Spleen (tissue), 7 donors: ENCODE data around the gene GPRIN2.

Experiments used
- POLR2A ChIP-seq, 3 donors: fragments of 450-650 bp; IDR thresholded peaks; one replicate each; pipeline ENCODE4 v1.5.1; 2017; ENCODE audit warnings: antibody characterized with exemption in 3 of 3, mild to moderate bottlenecking in 1 of 3
- POLR2AphosphoS5 ChIP-seq, 3 donors: sonication (generic); formaldehyde crosslinking; IDR thresholded peaks; one replicate each; pipeline ENCODE4 v1.5.1; 2017; ENCODE audit warnings: antibody characterized with exemption in 3 of 3
- TF ChIP-seq, protein P1 (sequence below), 11 experiments: fragments of 200-600 bp in 7 of 11; fragments of 450-650 bp in 4 of 11; sonication (generic) in 4 of 11; IDR thresholded peaks in 8 of 11; conservative IDR thresholded peaks in 3 of 11; 1 replicate in 7 of 11; 2 replicates in 4 of 11; pipeline versions ENCODE4 v1.4.0 to v1.8.0; 2016 to 2021; ENCODE audit warnings: antibody characterized with exemption in 11 of 11, inconsistent platforms in 4 of 11, mild to moderate bottlenecking in 1 of 11
- donor health status: DM: no; HTN: no; CAD: no; lungs with moderate emphysema.
- donor health status: DM: no; HTN: no; CAD: no.
- donor health status: DM: no; HTN: no; CAD: no.

DNA sequence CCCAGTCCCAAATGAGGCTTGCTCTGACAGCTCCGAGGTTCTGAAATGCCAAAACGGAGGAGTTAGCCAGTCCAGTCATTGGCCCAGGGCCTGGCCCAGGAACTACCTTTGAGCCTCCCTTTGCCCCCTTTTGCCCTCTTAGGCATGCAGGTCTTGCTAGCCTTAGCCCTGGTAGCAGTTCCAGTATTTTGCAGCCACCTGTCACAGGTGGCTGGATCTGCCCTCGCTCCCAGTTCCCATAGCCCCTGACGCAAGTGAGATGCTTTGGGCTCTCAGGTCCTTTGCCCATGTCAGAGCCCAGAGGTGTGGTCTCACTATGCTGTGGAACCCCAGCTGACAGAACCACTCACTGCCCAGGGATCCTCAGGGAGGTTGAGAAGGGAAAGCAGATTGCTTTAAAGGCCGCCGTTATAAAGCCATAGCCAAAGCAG lies 42.0 kb downstream of the GPRIN2 start:
- no peak for TF ChIP-seq POLR2A (IDR thresholded peaks at IDR 0.05)
- TF ChIP-seq, protein P1, sequence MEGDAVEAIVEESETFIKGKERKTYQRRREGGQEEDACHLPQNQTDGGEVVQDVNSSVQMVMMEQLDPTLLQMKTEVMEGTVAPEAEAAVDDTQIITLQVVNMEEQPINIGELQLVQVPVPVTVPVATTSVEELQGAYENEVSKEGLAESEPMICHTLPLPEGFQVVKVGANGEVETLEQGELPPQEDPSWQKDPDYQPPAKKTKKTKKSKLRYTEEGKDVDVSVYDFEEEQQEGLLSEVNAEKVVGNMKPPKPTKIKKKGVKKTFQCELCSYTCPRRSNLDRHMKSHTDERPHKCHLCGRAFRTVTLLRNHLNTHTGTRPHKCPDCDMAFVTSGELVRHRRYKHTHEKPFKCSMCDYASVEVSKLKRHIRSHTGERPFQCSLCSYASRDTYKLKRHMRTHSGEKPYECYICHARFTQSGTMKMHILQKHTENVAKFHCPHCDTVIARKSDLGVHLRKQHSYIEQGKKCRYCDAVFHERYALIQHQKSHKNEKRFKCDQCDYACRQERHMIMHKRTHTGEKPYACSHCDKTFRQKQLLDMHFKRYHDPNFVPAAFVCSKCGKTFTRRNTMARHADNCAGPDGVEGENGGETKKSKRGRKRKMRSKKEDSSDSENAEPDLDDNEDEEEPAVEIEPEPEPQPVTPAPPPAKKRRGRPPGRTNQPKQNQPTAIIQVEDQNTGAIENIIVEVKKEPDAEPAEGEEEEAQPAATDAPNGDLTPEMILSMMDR (IDR thresholded peaks at IDR 0.05 in 8 of 11, conservative IDR thresholded peaks at IDR 0.05 in 3 of 11) = no peak
- no peak for TF ChIP-seq POLR2AphosphoS5 (IDR thresholded peaks at IDR 0.05)
